Small intestine (tissue), 7 donors: ENCODE results near the gene COL13A1. TPM values are rescaled to one million over a fixed set of nuclear protein-coding genes. Genes with fewer than 3 reads are reported as not detected.

Source experiments
- DNase-seq, 2 donors: peaks; one replicate each; pipeline versions ENCODE4 v3.0.0 to v3.0.0-alpha.2; 2013
- FAIRE-seq: peaks from 2 replicates; lab custom pipeline; 2012; peaks lifted over from hg19 to GRCh38; lab: Jason Lieb, UNC
- H3K27ac ChIP-seq, 3 donors: one replicate each; pipeline ENCODE4 v1.5.1; 2013; ENCODE audit warnings: low read length in 2 of 3, mild to moderate bottlenecking in 2 of 3, control low read depth in 1 of 3, inconsistent platforms in 1 of 3, low read depth in 1 of 3, moderate library complexity in 1 of 3
- H3K27me3 ChIP-seq, 3 donors: one replicate each; pipeline ENCODE4 v1.6.1; 2013; ENCODE audit warnings: low read length in 3 of 3, inconsistent platforms in 1 of 3; ENCODE audit not compliant: control insufficient read depth in 3 of 3, insufficient read depth in 3 of 3
- H3K36me3 ChIP-seq, 3 donors: one replicate each; pipeline ENCODE4 v1.6.1; 2013; ENCODE audit warnings: low read length in 3 of 3, inconsistent platforms in 1 of 3, low read depth in 1 of 3, mild to moderate bottlenecking in 1 of 3, moderate library complexity in 1 of 3; ENCODE audit not compliant: control insufficient read depth in 3 of 3, insufficient read depth in 2 of 3
- H3K4me1 ChIP-seq, 3 donors: one replicate each; pipeline ENCODE4 v1.6.1; 2013; ENCODE audit warnings: low read length in 2 of 3, inconsistent platforms in 1 of 3, low read depth in 1 of 3, mild to moderate bottlenecking in 1 of 3, moderate library complexity in 1 of 3; ENCODE audit not compliant: control insufficient read depth in 3 of 3, insufficient read depth in 2 of 3
- H3K4me3 ChIP-seq, 3 donors: one replicate each; pipeline ENCODE4 v1.5.1; 2013; ENCODE audit warnings: low read length in 3 of 3, control low read depth in 1 of 3, inconsistent platforms in 1 of 3, low read depth in 1 of 3, mild to moderate bottlenecking in 1 of 3, moderate library complexity in 1 of 3
- H3K9me3 ChIP-seq, 2 donors: one replicate each; pipeline ENCODE4 v1.6.1; 2013; ENCODE audit warnings: low read depth in 1 of 2, low read length in 1 of 2; ENCODE audit not compliant: control insufficient read depth in 2 of 2, insufficient read depth in 1 of 2
- WGBS, 3 donors: extraction: QIAGEN DNeasy Blood & Tissue Kit; methylation state at CpG; one replicate each; pipeline ENCODE4 v1.1.7; 2013; 5-methylcytosine and 5-hydroxymethylcytosine counted together
- polyA plus RNA-seq, 4 donors: library from polyadenylated mRNA; stranded (reverse) in 3 of 4; unstranded in 1 of 4; fragments of 200-250 nt in 3 of 4; fragments of 120-200 nt in 1 of 4; gene quantifications; one replicate each; pipeline versions ENCODE4 v1.2.1 to v1.2.3, GENCODE V29; 2013
- donor health status: healthy with polysubstance abuse.
- donor health status: control.
- donor health status: control.
- donor health status: Bipolar disorder and iron deficiency.
- donor health status: healthy.

Gene COL13A1
- polyA plus RNA-seq, 4 donors: 0.45 to 6.6 (median 0.60) TPM

DNA sequence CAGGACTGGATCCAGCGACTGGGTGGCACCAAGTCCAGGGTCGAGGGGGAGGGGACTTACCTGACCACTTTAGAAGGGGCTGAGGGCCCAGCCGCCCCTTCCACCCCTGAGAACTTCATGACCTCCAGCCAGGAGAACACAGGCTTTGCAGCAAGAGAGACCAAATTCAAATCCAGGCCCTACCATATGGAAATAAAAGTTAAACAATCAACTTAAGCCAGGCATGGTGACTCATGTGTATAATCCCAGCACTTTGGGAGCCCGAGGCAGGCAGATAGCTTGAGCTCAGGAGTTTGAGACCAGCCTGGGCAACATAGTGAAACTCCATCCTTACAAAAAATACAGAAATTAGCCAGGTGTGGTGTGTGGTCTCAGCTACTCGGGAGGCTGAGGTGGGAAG lies 61.9 kb downstream of the COL13A1 start:
- Histone ChIP-seq H3K27ac (no peak overlapping the region), H3K36me3 (no peaks in the 10 kb centered on the region), H3K4me1 (peaks cover 3 to 40% (median 7%) of the 10 kb centered on the region in 3 donors), H3K9me3 (no peaks in the 10 kb centered on the region), H3K4me3 (no peak overlapping the region), H3K27me3 (no peaks in the 10 kb centered on the region)
- DNase-seq: no peak
- WGBS, 3 donors: 59 to 75% (median 68%) methylated on average over 5 of the region's 5 CpGs
- FAIRE-seq: no peak

DNA sequence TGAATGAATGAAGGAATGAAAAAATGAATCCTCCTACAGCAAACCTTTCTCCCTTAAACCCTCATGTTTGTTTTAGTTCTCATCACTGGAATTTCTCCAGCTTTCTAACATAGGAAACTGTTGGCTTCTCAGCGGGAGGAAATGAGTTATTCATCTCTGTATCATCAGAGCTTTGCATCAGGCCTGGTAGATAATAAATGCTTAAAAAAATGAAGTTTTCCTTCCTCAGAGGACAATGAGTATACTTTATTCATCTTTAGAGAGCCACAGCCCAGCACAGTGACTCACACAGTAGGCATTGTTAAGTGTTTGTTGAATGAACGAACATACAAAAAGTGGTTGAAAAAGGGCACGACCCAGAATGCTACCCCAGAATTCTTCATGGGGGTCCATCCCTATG lies 62.6 kb downstream of the COL13A1 start:
- WGBS, 3 donors: 65 to 69% (median 66%) methylated on average over 3 of the region's 3 CpGs
- Histone ChIP-seq H3K4me3 (no peak overlapping the region), H3K9me3 (no peaks in the 10 kb centered on the region), H3K27ac (no peak overlapping the region), H3K27me3 (no peaks in the 10 kb centered on the region), H3K4me1 (peaks cover 7 to 42% (median 7%) of the 10 kb centered on the region in 3 donors), H3K36me3 (no peaks in the 10 kb centered on the region)
- FAIRE-seq: no peak
- no peak for DNase-seq

- DNase-seq (no peak), FAIRE-seq (no peak)
- peaks cover 7 to 43% (median 8%) of the 10 kb centered on the region in 3 donors for H3K4me1 ChIP-seq
These were observed 63.7 kb downstream of the COL13A1 start for GRCh38 chr10:69865450-69865849.

DNA sequence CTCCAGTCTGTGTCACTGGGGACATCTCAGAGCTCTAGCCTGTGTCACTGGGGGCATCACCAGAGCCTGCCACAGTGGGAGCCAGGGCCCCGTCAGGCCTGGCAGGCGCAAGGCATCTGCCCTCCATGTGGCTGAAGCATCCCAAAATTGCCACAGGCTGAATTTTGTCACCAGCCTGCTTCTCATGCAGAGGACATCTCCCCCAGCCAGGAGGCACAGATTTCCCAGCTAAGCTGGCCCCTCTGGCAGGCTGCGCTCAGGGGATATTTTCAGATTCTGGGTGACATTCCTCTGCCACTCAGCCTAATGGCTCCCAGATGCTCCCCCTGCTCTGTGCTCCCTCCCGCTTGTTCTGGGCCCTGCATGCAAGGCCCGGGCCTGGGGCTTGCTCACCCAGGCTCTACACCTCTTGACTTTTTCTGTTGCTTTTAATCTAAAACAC lies 64.6 kb downstream of the COL13A1 start:
- Histone ChIP-seq H3K27me3 (no peaks in the 10 kb centered on the region), H3K36me3 (no peaks in the 10 kb centered on the region), H3K4me3 (no peak overlapping the region), H3K9me3 (no peaks in the 10 kb centered on the region), H3K4me1 (peaks cover 4 to 36% (median 7%) of the 10 kb centered on the region in 3 donors), H3K27ac (peak overlapping the region in 2 of 3 donors; percentile 29 to 38)
- DNase-seq (no peak), FAIRE-seq (no peak)
- WGBS, 3 donors: 74 to 83% (median 75%) methylated on average over 5 of the region's 5 CpGs

More at GRCh38 chr10:69865450-69865849, 63.7 kb downstream of the COL13A1 start:
- Histone ChIP-seq H3K27ac (no peak overlapping the region), H3K9me3 (no peaks in the 10 kb centered on the region), H3K27me3 (no peaks in the 10 kb centered on the region), H3K36me3 (no peaks in the 10 kb centered on the region), H3K4me3 (no peak overlapping the region)
- WGBS, 3 donors: 85 to 94% (median 88%) methylated on average over 1 of the region's 1 CpG

DNA sequence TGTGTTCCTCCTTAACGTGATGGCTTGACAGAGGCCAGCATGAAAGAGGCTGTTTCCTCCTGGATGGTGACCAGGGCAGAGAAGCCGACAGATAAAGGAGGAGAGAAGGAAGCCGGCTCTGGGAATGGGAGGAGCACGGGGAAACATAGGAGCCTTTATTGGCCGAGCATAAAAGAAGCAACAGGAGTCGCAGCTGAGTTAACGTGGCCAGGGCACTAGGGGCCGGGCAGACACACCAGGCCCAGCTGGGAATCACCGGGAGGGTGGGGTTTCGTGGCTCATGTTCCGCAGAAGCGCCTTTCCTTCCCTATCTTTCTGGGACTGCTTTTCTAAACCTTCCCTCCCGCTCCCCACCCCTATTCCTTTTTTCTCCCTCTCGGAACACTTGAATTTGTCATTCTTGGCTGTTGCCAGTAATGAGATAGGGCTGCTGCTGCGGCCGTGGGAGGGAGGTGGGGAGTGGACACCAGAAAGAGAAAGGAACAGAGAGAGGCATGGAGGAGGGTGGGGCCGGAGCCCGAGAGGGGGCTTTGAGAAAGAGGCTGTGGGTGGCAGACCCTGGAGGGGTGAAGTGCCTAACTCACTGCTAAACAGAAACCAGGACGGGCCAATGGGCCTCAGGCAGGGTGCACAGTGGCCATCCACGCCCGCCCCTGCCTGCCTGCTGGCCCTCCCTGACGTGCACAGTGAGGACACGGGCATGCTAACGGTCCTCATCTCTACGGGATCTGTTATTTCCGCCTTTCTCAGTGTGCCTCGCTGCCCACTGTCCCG lies 65.2 kb downstream of the COL13A1 start:
- Histone ChIP-seq H3K4me3 (no peak overlapping the region), H3K36me3 (no peaks in the 10 kb centered on the region), H3K27ac (peak overlapping the region in 2 of 3 donors; percentile 38 to 49), H3K27me3 (no peaks in the 10 kb centered on the region), H3K4me1 (peaks cover 2 to 32% (median 7%) of the 10 kb centered on the region in 3 donors), H3K9me3 (no peaks in the 10 kb centered on the region)
- FAIRE-seq: no peak
- DNase-seq: peak; percentile 74 to 77
- WGBS, 3 donors: 26 to 42% (median 40%) methylated on average over 28 of the region's 28 CpGs

DNA sequence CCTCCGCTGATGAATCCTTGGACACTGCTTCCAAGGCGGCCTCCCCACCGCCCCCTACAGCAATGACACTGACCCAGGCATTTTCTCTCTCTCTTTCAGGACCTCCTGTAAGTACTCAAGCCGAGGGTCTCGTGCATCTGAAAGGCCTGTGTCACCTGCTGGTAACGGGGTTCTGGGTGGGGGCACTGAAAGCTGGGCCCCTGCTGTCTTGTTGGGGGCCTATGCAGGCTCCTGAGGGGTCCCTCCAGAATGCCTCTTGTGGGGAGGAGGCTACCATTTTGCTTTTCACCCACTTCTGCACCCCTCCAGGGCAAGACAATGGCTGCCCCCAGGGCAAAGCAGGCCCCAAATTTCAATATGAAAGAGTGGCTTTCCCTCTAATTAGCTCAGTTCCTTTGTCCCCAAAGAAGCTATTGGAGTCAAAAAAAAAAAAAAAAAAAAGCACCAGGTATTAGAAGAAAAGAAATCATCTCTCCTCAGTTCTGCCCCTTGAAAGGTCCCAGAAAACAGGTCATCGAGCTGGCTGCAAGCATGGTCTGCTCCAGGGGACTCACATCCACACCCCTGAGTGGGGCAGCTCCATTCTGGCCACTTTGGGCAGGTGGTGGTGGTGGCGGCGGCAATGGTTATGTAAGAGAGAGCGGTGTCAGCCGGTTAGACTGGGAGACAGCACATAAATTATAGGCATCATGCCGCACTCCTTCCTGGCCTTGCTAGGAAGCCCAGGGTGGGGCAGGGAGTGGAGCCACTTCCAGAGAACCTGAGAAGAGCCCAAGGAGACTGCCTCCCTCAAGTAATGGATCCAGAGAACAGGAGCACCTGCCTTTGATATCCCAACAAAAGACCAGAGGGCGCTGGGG lies 66.2 kb downstream of the COL13A1 start:
- H3K4me3 ChIP-seq: no peak overlapping the region
- H3K27me3 ChIP-seq: no peaks in the 10 kb centered on the region
- FAIRE-seq: no peak
- no peak overlapping the region for H3K27ac ChIP-seq
- 57 to 79% (median 63%) methylated on average over 13 of the region's 13 CpGs for WGBS, 3 donors
- H3K36me3 ChIP-seq: peaks cover 0 to 2% (median 0%) of the 10 kb centered on the region in 3 donors
- H3K9me3 ChIP-seq: no peaks in the 10 kb centered on the region
- DNase-seq: peak in 1 of 2 donors; percentile 55
- peaks cover 2 to 26% (median 7%) of the 10 kb centered on the region in 3 donors for H3K4me1 ChIP-seq

GRCh38 chr10:69868821-69869220 lies 67.1 kb downstream of the COL13A1 start:
- 11 to 51% (median 32%) methylated on average over 2 of the region's 2 CpGs for WGBS, 3 donors
- H3K4me3 ChIP-seq: no peak overlapping the region
- peaks cover 2 to 26% (median 7%) of the 10 kb centered on the region in 3 donors for H3K4me1 ChIP-seq
- no peak for DNase-seq
- peak overlapping the region in 2 of 3 donors; percentile 6 to 32 for H3K27ac ChIP-seq
- H3K36me3 ChIP-seq: peaks cover 0 to 2% (median 0%) of the 10 kb centered on the region in 3 donors
- H3K9me3 ChIP-seq: no peaks in the 10 kb centered on the region
- H3K27me3 ChIP-seq: no peaks in the 10 kb centered on the region
- no peak for FAIRE-seq

GRCh38 chr10:69869291-69869961 lies 67.7 kb downstream of the COL13A1 start:
- FAIRE-seq (no peak), DNase-seq (peak; percentile 59 to 89)
- Histone ChIP-seq H3K4me1 (peaks cover 2 to 26% (median 7%) of the 10 kb centered on the region in 3 donors), H3K36me3 (peaks cover 0 to 2% (median 0%) of the 10 kb centered on the region in 3 donors), H3K27ac (peak overlapping the region in 2 of 3 donors; percentile 6 to 32), H3K9me3 (no peaks in the 10 kb centered on the region), H3K27me3 (no peaks in the 10 kb centered on the region), H3K4me3 (no peak overlapping the region)
- WGBS, 3 donors: 10 to 55% (median 29%) methylated on average over 3 of the region's 3 CpGs
